IPS-18c (cell line): Measurements from ENCODE around the gene NPFF.

Experiments used
- H3K4me3 ChIP-seq: 2 replicates; pipeline ENCODE4 v1.7.0; 2013; ENCODE audit warnings: low read depth, mild to moderate bottlenecking, low read length, moderate library complexity; ENCODE audit not compliant: insufficient read depth
- H3K9me3 ChIP-seq: one replicate; pipeline ENCODE4 v1.6.1; 2013; ENCODE audit warnings: mild to moderate bottlenecking, low read length, moderate library complexity; ENCODE audit not compliant: control insufficient read depth, insufficient read depth

NPFF gene

GRCh38 chr12:53466640-53467039 is 40.6 kb downstream of the NPFF start:
- Histone ChIP-seq H3K9me3 (no peaks in the 10 kb centered on the region), H3K4me3 (no peak overlapping the region)

GRCh38 chr12:53465679-53466078 is 41.6 kb downstream of the NPFF start:
- H3K4me3 ChIP-seq = no peak overlapping the region
- H3K9me3 ChIP-seq = no peaks in the 10 kb centered on the region

DNA sequence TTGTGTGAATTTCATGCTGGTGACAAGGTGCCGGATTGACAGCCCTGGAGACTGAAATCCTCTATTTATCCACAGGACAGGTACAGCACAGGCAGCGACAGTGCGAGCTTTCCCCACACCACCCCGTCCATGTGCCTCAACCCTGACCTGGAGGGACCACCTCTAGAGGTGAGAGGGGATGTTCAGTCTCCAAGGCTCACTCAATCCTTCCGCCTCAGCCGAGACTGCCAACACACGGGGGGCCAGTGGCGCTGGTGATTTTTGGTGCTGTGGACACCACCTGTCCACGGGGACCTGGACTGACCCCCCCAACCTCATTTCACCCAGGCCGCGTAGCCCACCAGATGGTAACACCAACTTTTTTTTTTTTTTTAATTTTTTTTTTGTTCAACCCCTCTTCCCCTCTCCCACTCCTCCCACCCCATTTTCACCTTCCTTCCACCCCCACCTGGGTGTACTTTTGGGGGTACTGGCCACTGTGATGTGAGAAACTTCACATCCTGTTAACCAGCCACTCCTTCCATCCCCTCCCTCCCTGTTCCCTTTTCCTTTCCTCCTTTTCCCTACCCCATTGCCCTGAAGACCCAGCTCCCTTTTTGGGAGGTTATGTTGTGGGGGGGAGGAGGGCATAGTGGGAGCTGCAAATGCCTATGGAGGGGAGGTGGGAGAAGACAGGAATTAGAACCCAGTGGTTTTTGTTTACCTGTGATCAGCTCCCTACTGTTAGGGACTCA is 42.4 kb downstream of the NPFF start:
- Histone ChIP-seq H3K9me3 (no peaks in the 10 kb centered on the region), H3K4me3 (no peak overlapping the region)

- no peaks in the 10 kb centered on the region for H3K9me3 ChIP-seq
- no peak overlapping the region for H3K4me3 ChIP-seq
Measured at GRCh38 chr12:53463802-53464560, 43.3 kb downstream of the NPFF start.

DNA sequence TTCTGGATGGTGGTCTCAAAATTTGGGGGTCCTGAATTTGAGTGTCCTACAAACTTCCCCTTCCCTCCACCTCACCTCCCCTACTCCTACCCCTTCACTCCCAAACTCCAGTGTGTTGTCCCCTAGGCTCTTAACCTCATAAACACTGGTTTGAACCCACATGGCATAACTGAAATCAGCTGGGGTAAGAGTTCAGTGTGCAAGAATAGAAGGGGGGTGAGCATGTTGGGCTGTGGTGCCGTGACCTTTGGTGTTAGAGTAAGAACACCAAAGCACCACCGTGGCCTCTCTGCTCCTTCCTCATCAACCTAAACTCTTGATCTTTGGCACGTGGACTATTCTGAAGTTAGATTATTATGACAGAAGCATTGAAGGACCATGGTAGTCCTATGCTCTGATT is 44.3 kb downstream of the NPFF start:
- Histone ChIP-seq H3K4me3 (no peak overlapping the region), H3K9me3 (no peaks in the 10 kb centered on the region)

DNA sequence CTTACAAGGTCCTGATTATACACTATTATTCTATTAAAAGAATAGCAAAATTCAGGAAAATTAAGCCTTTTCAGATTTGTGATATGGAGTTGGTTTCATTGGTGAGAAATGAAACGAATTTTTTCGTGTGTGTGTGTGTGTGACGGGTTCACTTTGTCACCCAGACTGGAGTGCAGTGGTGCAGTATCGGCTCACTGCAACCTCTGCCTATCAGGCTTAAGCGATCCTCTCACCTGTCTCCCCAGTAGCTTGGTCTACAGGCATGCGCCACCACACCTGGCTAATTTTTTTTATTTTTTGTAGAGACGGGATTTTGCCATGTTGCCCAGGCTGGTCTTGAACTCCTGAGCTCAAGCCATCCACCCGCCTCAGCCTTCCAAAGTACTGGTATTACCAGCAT is 45.7 kb downstream of the NPFF start:
- no peak overlapping the region for H3K4me3 ChIP-seq

DNA sequence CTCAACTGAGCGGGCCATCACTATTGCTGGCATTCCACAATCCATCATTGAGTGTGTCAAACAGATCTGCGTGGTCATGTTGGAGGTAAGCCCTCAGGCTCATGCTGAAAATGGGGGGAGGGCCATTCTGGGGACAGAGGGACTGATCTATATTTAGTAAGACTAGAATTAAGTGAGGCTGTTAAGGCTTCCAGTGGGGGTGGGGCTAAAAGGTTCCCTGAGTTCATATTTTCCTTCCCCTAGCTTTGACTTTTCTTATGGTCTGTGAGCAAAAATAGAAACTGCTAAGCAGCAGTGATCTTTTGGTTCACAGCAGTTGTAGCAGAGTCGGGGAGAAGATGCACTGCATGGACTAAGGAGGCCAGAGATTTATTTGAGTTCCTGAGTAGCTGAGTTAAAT is 46.2 kb downstream of the NPFF start:
- Histone ChIP-seq H3K4me3 (no peak overlapping the region), H3K9me3 (no peaks in the 10 kb centered on the region)

More for the DNA sequence above, 45.7 kb downstream of the NPFF start:
- no peaks in the 10 kb centered on the region for H3K9me3 ChIP-seq

DNA sequence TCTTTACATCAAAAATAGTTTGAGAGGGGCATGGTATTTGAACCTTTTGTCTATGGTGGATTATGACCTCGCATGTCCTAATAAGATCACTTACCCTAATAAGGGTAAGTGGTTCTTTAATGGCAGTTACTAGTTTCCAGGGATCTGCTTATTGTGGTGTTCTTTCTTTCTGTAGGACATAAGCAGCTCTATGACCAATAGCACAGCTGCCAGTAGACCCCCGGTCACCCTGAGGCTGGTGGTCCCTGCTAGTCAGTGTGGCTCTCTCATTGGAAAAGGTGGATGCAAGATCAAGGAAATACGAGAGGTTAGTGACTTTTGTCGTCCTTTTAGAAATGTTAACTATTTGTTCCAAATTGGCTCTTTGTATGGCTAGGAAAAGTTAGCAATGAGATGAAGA is 48.2 kb downstream of the NPFF start:
- Histone ChIP-seq H3K9me3 (no peaks in the 10 kb centered on the region), H3K4me3 (no peak overlapping the region)
